HepG2 (cell line): Measurements from ENCODE around the gene CPOX. TPM values are rescaled to one million over a fixed set of nuclear protein-coding genes. Genes with fewer than 3 reads are reported as not detected.
A peak's percentile ranks its signal among the peaks of the same experiment; 100 is the strongest.

Experiments
- ATAC-seq: fragments of 200-7000 bp; cut with Tn5 transposase; 3 replicates; pipeline ENCODE4 v1.9.1; 2020; ENCODE audit warnings: mild to moderate bottlenecking, moderate library complexity
- Bru-seq: library from RNA; stranded (reverse); fragments of 400-500 nt; gene quantifications from one replicate; lab custom pipeline; 2021; lab: Mats Ljungman, UMichigan
- BruChase-seq, 2 experiments: library from RNA; stranded (reverse); fragments of 400-500 nt; gene quantifications; one replicate each; lab custom pipeline; 2021; lab: Mats Ljungman, UMichigan
- BruUV-seq: library from RNA; stranded (reverse); fragments of 400-500 nt; replicated peaks from 2 replicates; lab custom pipeline; 2021; lab: Mats Ljungman, UMichigan
- CTCF ChIA-PET: fragments of 300-600 bp; formaldehyde crosslinking; extraction: SDS; loops from one replicate; lab custom pipeline; 2021; ENCODE audit warnings: low total read pairs, inconsistent platforms, low intra/inter-chr PET ratio; lab: Yijun Ruan, JAX
- POLR2A ChIA-PET: fragments of 350-600 bp; sonication (Branson Sonifier 250); formaldehyde crosslinking; loops from one replicate; lab custom pipeline; 2020; ENCODE audit warnings: antibody characterized with exemption, inconsistent platforms; lab: Yijun Ruan, JAX
- DNase-seq: peaks from one replicate; pipeline ENCODE4 v3.0.0-alpha.2; 2015; ENCODE audit warnings: low spot score
- FAIRE-seq: peaks from 3 replicates; lab custom pipeline; 2011; peaks lifted over from hg19 to GRCh38; lab: Jason Lieb, UNC
- H2AFZ ChIP-seq: one replicate; pipeline ENCODE4 v1.6.1; 2011; ENCODE audit warnings: low read length, inconsistent platforms
- H3K27ac ChIP-seq: fragments of 300-600 bp; 3 replicates; pipeline ENCODE4 v1.8.0; 2011; ENCODE audit warnings: mixed run types, mild to moderate bottlenecking, mixed read lengths, low read length, inconsistent platforms; ENCODE audit not compliant: insufficient read depth; ENCODE audit errors: extremely low read length
- H3K27me3 ChIP-seq, 2 experiments: fragments of 200-600 bp in 1 of 2; 2 replicates in 1 of 2; 3 replicates in 1 of 2; pipeline versions ENCODE4 v1.6.0 to v1.8.0; 2011; ENCODE audit warnings: low read length in 2 of 2, mild to moderate bottlenecking in 2 of 2, moderate library complexity in 2 of 2, inconsistent platforms in 1 of 2; ENCODE audit not compliant: insufficient read depth in 2 of 2, control insufficient read depth in 1 of 2
- H3K36me3 ChIP-seq, 2 experiments: fragments of 200-600 bp in 1 of 2; replicated peaks in 1 of 2; 2 replicates in 1 of 2; 3 replicates in 1 of 2; pipeline versions ENCODE4 v1.5.1 to v1.8.0; 2011; ENCODE audit warnings: low read length in 2 of 2, inconsistent platforms in 1 of 2; ENCODE audit not compliant: insufficient read depth in 2 of 2, control insufficient read depth in 1 of 2
- H3K4me1 ChIP-seq: 2 replicates; pipeline ENCODE4 v1.5.1; 2012; ENCODE audit warnings: low read length, inconsistent platforms; ENCODE audit not compliant: insufficient read depth
- H3K4me2 ChIP-seq: 2 replicates; pipeline ENCODE4 v1.6.0; 2011; ENCODE audit warnings: low read depth, low read length, inconsistent platforms
- H3K4me3 ChIP-seq, 3 experiments: fragments of 200-600 bp in 1 of 3; sonication (generic), shearing (Covaris generic) in 1 of 3; replicated peaks in 1 of 3; 2 replicates each; pipeline ENCODE4 v1.5.1; 2011 to 2016; ENCODE audit warnings: low read length in 3 of 3, inconsistent platforms in 2 of 3, low read depth in 2 of 3, mild to moderate bottlenecking in 2 of 3, control low read depth in 1 of 3, mixed read lengths in 1 of 3; ENCODE audit not compliant: insufficient read depth in 1 of 3
- H3K79me2 ChIP-seq: one replicate; pipeline ENCODE4 v1.6.1; 2011; ENCODE audit warnings: low read length, inconsistent platforms; ENCODE audit not compliant: insufficient read depth
- H3K9ac ChIP-seq: 2 replicates; pipeline ENCODE4 v1.6.0; 2011; ENCODE audit warnings: mild to moderate bottlenecking, low read depth, low read length, inconsistent platforms; ENCODE audit not compliant: insufficient read depth
- H3K9me3 ChIP-seq: 2 replicates; pipeline ENCODE4 v1.5.1; 2012; ENCODE audit warnings: mild to moderate bottlenecking, low read length
- H4K20me1 ChIP-seq: 2 replicates; pipeline ENCODE4 v1.6.0; 2011; ENCODE audit warnings: inconsistent platforms, mild to moderate bottlenecking, low read length, moderate library complexity; ENCODE audit not compliant: insufficient read depth
- ETV5 ChIP-seq: IDR thresholded peaks from 2 replicates; pipeline ENCODE4 v1.6.1; 2018; ENCODE audit warnings: missing biosample characterization, missing genetic modification reagents, inconsistent platforms, borderline replicate concordance
- MIXL1 ChIP-seq: IDR thresholded peaks from 2 replicates; pipeline ENCODE4 v1.6.1; 2016
- MXI1 ChIP-seq: IDR thresholded peaks from 3 replicates; pipeline ENCODE4 v1.6.1; 2012; ENCODE audit warnings: low read depth, low read length, inconsistent platforms, borderline replicate concordance
- PPARG ChIP-seq: conservative IDR thresholded peaks from 2 replicates; pipeline ENCODE4 v1.6.1; 2016; ENCODE audit warnings: missing biosample characterization, missing genetic modification reagents
- ZBTB38 ChIP-seq: sonication (generic); formaldehyde crosslinking; IDR thresholded peaks from 2 replicates; pipeline ENCODE4 v1.5.1; 2020; ENCODE audit warnings: mild to moderate bottlenecking, missing genetic modification reagents
- ZNF777 ChIP-seq: sonication (generic); formaldehyde crosslinking; IDR thresholded peaks from 2 replicates; pipeline ENCODE4 v1.4.0; 2020; ENCODE audit warnings: missing genetic modification reagents
- WGBS: methylation state at CpG from one replicate; pipeline ENCODE4 v1.1.6; 2017; ENCODE audit warnings: low lambda C conversion rate; 5-methylcytosine and 5-hydroxymethylcytosine counted together
- in situ Hi-C: cut with HindIII; loops from 2 replicates; pipeline ENCODE4 v1.10.0; 2017; ENCODE audit warnings: low pct_unique_long_range_greater_than_20kb; ENCODE audit not compliant: extremely low pct_ligation_motif_present
- intact Hi-C: fragments of 100-400 bp; cut with micrococcal nuclease; formaldehyde crosslinking; loops from one replicate; pipeline ENCODE4 v1.10.0; 2022; ENCODE audit not compliant: unreplicated experiment
- long read RNA-seq, 2 experiments: library from RNA in 1 of 2; library from polyadenylated mRNA in 1 of 2; stranded (forward) in 1 of 2; unstranded in 1 of 2; transcript quantifications; one replicate each; pipeline ENCODE4 v2.0.0, GENCODE V29; 2019 to 2022
- polyA minus RNA-seq, 3 experiments: library from RNA; depleted of rRNA, polyadenylated mRNA; stranded (reverse); fragments of >200 nt; gene quantifications; 2 replicates each; pipeline ENCODE4 v1.2.3, GENCODE V29; 2011; ENCODE audit warnings: low replicate concordance in 1 of 3
- polyA plus RNA-seq, 8 experiments: library from polyadenylated mRNA; depleted of rRNA in 3 of 8; stranded (reverse) in 7 of 8; unstranded in 1 of 8; fragments of >200 nt; fragmentation: Illumina TruSeq in 4 of 8; extraction: Trizol in 4 of 8; gene quantifications; 2 replicates each; pipeline versions ENCODE4 v1.2.1 to v1.2.3, GENCODE V29; 2011 to 2016; ENCODE audit warnings: low read depth in 4 of 8, missing spikeins in 1 of 8, mixed read lengths in 1 of 8; ENCODE audit not compliant: insufficient read depth in 1 of 8
- total RNA-seq, 5 experiments: library from RNA; depleted of rRNA; stranded (reverse); fragments of >200 nt; fragmentation: Illumina TruSeq; extraction: Trizol; gene quantifications; 2 replicates each; pipeline ENCODE4 v1.2.3, GENCODE V29; 2016; ENCODE audit warnings: low read depth in 1 of 5
- TF ChIP-seq, protein P1 (sequence below): sonication (generic); formaldehyde crosslinking; IDR thresholded peaks from 2 replicates; pipeline ENCODE4 v1.4.0; 2020; ENCODE audit warnings: missing genetic modification reagents

CPOX gene
- total RNA-seq (2016; rRNA removed; fragmentation: Illumina TruSeq; extraction: Trizol) (35.2 and 37.2 TPM in 2 replicates), polyA plus RNA-seq (2011; rRNA removed) (26.2 and 34.2 TPM in 2 replicates), polyA minus RNA-seq (2011; rRNA and poly(A)+ RNA removed; ENCODE audit: low replicate concordance) (10.4 and 32.9 TPM in 2 replicates), Bru-seq, nascent RNA (percentile 74 among the genes with signal in this experiment), BruChase-seq, experiment 1, labeled RNA remaining after a 6-hour chase (percentile 87 among the genes with signal in this experiment), BruChase-seq, experiment 2, labeled RNA remaining after a 2-hour chase (percentile 81 among the genes with signal in this experiment)
- total RNA-seq (2016; cell fraction: cytosol; rRNA removed; fragmentation: Illumina TruSeq; extraction: Trizol; ENCODE audit: low read depth) = 2.2 and 2.9 TPM in 2 replicates
- total RNA-seq (2016; cell fraction: insoluble cytoplasmic fraction; rRNA removed; fragmentation: Illumina TruSeq; extraction: Trizol) = 33.7 and 40.6 TPM in 2 replicates
- total RNA-seq (2016; cell fraction: membrane; rRNA removed; fragmentation: Illumina TruSeq; extraction: Trizol) = 9.5 and 13.0 TPM in 2 replicates
- 28.1 and 28.5 TPM in 2 replicates for total RNA-seq (2016; cell fraction: nucleus; rRNA removed; fragmentation: Illumina TruSeq; extraction: Trizol)
- polyA plus RNA-seq (2011; cell fraction: cytosol; rRNA removed) = 21.0 TPM in 2 replicates
- polyA plus RNA-seq (2011; cell fraction: nucleus; rRNA removed) = 32.7 and 34.4 TPM in 2 replicates
- polyA plus RNA-seq (2012) = 21.5 and 27.2 TPM in 2 replicates
- 2.3 and 2.6 TPM in 2 replicates for polyA plus RNA-seq (2016; cell fraction: cytosol; fragmentation: Illumina TruSeq; extraction: Trizol; ENCODE audit: low read depth)
- polyA plus RNA-seq (2016; cell fraction: insoluble cytoplasmic fraction; fragmentation: Illumina TruSeq; extraction: Trizol; ENCODE audit: low read depth) = 40.6 and 42.2 TPM in 2 replicates
- polyA plus RNA-seq (2016; cell fraction: membrane; fragmentation: Illumina TruSeq; extraction: Trizol; ENCODE audit: low read depth) = 8.5 and 8.8 TPM in 2 replicates
- 41.9 and 42.4 TPM in 2 replicates for polyA plus RNA-seq (2016; cell fraction: nucleus; fragmentation: Illumina TruSeq; extraction: Trizol; ENCODE audit: insufficient read depth, low read depth)
- polyA minus RNA-seq (2011; cell fraction: cytosol; rRNA and poly(A)+ RNA removed) = 21.0 and 21.9 TPM in 2 replicates
- polyA minus RNA-seq (2011; cell fraction: nucleus; rRNA and poly(A)+ RNA removed) = 29.4 and 30.2 TPM in 2 replicates
- long read RNA-seq, experiment 1, transcript CPOX-201 (7 exons, 2,821 nt) = major isoform, 7 of 11 reads
- long read RNA-seq, experiment 1, partial matches to known transcripts = 3 of 11 reads
- long read RNA-seq, experiment 1, other reads (novel, unspliced or antisense) = 1 of 11 reads
- long read RNA-seq, experiment 2, partial matches to known transcripts = 1 of 21 reads
- long read RNA-seq, experiment 2, other reads (novel, unspliced or antisense) = 16 of 21 reads

DNA sequence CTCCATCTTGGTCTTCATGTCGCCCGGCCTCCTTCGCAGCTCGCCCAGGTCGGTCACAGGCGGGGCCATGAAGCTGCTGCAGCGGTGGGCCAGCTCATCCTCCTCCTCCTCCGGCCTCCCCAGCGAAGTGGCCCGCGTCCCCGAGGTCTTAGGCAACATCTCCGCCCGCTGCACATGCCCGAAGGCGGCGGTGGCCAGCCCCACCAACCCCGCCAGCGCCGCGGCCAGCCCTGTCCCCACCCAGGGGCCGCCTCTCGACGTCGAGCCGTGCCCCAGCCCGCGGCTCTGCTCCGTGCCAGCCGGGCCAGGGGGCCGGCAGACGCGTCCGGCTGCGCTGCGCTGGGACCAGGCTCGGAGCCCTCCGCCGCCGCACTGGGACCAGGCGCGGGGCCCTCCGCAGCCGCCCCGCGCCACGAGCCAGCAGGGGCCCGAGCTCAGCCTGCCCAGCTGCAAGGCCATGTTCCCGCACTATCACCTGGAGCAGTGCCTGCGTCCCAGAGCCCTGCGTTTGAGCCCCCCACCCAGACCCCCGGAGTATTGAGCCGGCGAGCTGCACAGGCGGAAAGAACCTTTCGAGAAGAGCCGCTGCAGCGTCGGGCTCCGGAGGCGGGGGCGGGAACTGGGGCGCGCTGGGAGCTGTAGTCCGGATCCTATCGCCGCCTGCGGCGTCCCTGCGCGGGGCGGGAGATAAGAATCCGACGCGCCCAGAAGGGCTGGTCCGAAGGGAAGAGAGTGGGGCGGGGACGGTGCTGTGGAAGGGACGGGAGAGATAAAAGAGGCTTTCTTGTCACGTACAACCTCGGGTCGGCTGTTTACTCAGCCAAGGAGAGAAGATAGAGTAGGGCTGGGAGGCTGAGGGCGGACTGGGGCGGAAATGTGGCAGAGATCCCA lies at the start of gene CPOX:
TSS of gene CPOX (minus strand) at position 566 of the 891 bp plus-strand sequence. CDS start at position 459, 107 bp downstream.
- H3K4me3 ChIP-seq = peak within 1 kb of the TSS; percentile 66 to 85 (median 82)
- H2AFZ ChIP-seq = no peak within 1 kb of the TSS
- peak within 1 kb of the TSS; percentile 66 for H3K27ac ChIP-seq
- peaks cover 51% of the 10 kb centered on the region for H3K4me1 ChIP-seq
- peak within 1 kb of the TSS; percentile 71 for H3K9ac ChIP-seq
- peak; percentile 92 for FAIRE-seq
- BruUV-seq = TSS peak; percentile 61
- H3K9me3 ChIP-seq = no peaks in the 10 kb centered on the region
- peaks cover 1 to 9% of the 10 kb centered on the region in 2 experiments; a peak in 2 of 5 replicates for H3K36me3 ChIP-seq
- in situ Hi-C loops = loop anchor here (10.0 kb wide), 1 partner anchor 402 kb away; no protein-coding TSS in a partner anchor
- CTCF ChIA-PET = no interaction called here
- H3K4me2 ChIP-seq = peak within 1 kb of the TSS; percentile 71
- WGBS = under 1% methylated on average over 29 of the region's 84 CpGs
- H3K79me2 ChIP-seq = peaks cover 15% of the 10 kb centered on the region
- 0 out of 2 replicates have a peak, but pooled peaks cover 3% of the 10 kb centered on the region for H4K20me1 ChIP-seq
- ATAC-seq = peak; percentile 98
- no peaks in the 10 kb centered on the region for H3K27me3 ChIP-seq
- intact Hi-C loops = loop anchor here (1.0 to 10.0 kb wide), 4 partner anchors 70 to 558 kb away; partner anchors contain the start of genes DCBLD2 and GABRR3
- DNase-seq = peak; percentile 96
- POLR2A ChIA-PET = interaction anchor here (1.0 to 3.2 kb wide), 5 partner anchors 12 to 309 kb away, joined by 4 to 11 read pairs (median 7); partner anchors contain the start of genes CLDND1 and DCBLD2
- peak; percentile 61 for TF ChIP-seq ZNF777
- TF ChIP-seq PPARG (CRISPR knock-in tag) = peak; percentile 54; the same call in 1 of the 2 replicates
- peak; percentile 25; the same call in 1 of the 2 replicates for TF ChIP-seq ZBTB38
- TF ChIP-seq, protein P1, sequence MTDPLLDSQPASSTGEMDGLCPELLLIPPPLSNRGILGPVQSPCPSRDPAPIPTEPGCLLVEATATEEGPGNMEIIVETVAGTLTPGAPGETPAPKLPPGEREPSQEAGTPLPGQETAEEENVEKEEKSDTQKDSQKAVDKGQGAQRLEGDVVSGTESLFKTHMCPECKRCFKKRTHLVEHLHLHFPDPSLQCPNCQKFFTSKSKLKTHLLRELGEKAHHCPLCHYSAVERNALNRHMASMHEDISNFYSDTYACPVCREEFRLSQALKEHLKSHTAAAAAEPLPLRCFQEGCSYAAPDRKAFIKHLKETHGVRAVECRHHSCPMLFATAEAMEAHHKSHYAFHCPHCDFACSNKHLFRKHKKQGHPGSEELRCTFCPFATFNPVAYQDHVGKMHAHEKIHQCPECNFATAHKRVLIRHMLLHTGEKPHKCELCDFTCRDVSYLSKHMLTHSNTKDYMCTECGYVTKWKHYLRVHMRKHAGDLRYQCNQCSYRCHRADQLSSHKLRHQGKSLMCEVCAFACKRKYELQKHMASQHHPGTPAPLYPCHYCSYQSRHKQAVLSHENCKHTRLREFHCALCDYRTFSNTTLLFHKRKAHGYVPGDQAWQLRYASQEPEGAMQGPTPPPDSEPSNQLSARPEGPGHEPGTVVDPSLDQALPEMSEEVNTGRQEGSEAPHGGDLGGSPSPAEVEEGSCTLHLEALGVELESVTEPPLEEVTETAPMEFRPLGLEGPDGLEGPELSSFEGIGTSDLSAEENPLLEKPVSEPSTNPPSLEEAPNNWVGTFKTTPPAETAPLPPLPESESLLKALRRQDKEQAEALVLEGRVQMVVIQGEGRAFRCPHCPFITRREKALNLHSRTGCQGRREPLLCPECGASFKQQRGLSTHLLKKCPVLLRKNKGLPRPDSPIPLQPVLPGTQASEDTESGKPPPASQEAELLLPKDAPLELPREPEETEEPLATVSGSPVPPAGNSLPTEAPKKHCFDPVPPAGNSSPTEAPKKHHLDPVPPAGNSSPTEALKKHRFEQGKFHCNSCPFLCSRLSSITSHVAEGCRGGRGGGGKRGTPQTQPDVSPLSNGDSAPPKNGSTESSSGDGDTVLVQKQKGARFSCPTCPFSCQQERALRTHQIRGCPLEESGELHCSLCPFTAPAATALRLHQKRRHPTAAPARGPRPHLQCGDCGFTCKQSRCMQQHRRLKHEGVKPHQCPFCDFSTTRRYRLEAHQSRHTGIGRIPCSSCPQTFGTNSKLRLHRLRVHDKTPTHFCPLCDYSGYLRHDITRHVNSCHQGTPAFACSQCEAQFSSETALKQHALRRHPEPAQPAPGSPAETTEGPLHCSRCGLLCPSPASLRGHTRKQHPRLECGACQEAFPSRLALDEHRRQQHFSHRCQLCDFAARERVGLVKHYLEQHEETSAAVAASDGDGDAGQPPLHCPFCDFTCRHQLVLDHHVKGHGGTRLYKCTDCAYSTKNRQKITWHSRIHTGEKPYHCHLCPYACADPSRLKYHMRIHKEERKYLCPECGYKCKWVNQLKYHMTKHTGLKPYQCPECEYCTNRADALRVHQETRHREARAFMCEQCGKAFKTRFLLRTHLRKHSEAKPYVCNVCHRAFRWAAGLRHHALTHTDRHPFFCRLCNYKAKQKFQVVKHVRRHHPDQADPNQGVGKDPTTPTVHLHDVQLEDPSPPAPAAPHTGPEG (CRISPR knock-in tag) = peak; percentile 51; the same call in 1 of the 2 replicates
- TF ChIP-seq ETV5 (CRISPR knock-in tag) = peak; percentile 83
- TF ChIP-seq MXI1 = no peak; the same call in 2 of the 3 replicates
- no peak for TF ChIP-seq MIXL1 (CRISPR knock-in tag)
